GM12873 (cell line): ENCODE measurements around the gene BCL2L12.

Source experiments
- TF ChIP-seq, protein P1 (sequence below): IDR thresholded peaks from 2 replicates; pipeline ENCODE4 v1.5.1; 2012; ENCODE audit warnings: low read depth, mild to moderate bottlenecking, moderate library complexity, low read length, control low read depth; ENCODE audit not compliant: insufficient read depth; ENCODE audit errors: missing control alignments

BCL2L12 gene

DNA sequence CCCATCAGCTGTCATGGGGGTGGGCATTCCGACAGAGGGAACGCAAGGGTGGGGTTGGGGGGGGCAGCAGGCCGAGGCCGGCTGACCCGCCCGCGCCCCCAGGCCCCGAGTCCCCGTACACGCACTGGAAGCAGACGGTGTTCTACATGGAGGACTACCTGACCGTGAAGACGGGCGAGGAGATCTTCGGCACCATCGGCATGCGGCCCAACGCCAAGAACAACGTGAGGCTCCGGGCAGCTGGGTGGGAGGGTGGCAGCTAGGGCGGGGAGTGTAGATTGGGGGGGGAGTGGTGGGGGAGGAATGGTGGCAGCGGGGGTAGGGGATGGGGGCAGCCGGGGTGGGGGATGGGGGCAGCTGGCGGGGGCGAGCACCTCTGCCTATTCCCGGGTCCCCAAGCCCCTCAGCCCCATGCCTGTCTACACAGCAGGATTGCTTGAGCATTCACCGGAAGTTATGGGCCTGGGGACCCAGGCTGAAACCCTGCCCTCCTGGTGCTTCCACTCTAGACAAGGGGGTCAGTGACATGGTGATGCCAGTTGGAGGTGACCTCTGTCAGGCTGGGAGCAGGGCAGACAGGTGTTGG lies 20.9 kb downstream of the BCL2L12 start:
- TF ChIP-seq, protein P1, sequence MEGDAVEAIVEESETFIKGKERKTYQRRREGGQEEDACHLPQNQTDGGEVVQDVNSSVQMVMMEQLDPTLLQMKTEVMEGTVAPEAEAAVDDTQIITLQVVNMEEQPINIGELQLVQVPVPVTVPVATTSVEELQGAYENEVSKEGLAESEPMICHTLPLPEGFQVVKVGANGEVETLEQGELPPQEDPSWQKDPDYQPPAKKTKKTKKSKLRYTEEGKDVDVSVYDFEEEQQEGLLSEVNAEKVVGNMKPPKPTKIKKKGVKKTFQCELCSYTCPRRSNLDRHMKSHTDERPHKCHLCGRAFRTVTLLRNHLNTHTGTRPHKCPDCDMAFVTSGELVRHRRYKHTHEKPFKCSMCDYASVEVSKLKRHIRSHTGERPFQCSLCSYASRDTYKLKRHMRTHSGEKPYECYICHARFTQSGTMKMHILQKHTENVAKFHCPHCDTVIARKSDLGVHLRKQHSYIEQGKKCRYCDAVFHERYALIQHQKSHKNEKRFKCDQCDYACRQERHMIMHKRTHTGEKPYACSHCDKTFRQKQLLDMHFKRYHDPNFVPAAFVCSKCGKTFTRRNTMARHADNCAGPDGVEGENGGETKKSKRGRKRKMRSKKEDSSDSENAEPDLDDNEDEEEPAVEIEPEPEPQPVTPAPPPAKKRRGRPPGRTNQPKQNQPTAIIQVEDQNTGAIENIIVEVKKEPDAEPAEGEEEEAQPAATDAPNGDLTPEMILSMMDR = no peak

DNA sequence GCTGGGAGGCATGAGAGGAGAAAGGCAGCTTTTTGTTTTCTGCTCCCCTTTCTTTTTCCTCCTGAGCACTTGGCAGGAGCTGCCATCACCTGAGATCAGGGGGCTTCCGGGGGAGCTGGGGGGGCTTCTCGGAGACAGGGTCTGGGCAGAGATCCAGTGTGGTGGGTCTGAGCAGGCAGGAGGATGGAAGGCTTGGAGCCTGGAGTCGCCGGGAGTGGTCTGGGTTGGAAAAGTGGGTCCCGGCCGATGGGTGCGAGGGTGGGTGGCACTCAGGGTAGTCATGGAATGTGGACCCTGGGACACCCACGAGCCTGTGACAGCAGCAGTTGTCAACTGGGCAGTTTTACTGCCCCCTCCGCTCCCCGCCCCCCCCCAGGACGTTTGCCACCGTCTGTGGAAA lies 21.4 kb downstream of the BCL2L12 start:
- TF ChIP-seq, protein P1 = no peak

DNA sequence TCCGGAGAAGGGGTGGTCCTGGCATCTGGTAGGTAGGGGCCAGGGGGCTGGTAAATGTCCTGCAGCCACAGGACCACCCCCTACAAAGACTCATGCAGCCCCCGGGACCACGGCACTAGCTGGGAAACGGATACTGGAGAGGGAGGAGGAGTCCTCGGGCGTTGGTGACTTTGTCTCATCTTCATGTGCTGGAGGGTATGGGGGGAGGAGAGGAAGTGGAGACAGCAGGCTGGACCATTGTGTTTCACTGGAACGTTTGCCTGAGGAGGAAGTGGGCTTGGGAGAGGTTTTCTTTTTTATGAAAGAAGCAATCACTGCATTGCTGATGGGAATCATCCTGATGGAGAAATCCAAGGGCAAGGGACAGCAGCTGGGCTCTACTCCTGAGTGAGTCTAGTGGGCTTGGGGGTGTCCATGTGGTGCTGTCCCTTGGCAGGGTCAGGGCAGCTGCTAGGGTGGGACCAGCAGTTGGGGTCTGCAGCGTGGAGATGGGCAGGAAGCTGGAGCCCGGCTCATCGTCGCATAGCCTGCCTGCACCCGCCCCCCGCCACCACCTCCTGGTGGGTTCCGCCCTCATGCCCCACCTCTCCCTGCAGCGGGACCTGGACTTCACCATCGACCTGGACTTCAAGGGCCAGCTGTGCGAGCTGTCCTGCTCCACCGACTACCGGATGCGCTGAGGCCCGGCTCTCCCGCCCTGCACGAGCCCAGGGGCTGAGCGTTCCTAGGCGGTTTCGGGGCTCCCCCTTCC lies 22.0 kb downstream of the BCL2L12 start:
- TF ChIP-seq, protein P1 = no peak

DNA sequence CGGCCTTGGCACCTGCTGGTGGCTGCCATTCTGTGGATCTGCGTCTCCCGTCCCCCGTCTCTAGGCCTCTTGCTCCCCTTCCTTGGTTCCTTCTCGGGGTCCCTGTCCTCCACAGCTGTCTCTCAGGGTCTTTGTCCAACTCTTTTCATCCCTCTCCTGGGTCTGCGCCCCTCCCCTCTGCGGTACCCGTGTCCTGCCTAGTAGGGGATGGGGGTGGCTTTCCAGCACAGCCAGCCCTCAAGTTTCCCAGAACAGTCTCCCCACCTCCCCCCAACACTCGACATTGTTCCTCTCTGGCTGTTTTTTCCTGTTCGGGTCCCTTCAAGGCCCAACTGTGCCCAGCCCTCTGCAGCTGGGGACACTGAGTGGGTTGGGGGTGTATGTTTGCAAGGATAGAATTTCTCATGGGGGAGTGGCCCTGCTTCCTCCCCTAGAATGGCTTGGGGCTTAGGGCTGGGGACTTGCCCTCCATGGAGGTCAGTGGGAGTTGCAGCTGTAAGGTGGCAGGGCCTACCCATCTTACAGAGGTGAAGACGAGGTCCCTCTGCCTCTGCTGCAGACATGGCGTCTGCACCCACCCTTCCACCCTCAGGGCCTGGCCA lies 22.9 kb downstream of the BCL2L12 start:
- TF ChIP-seq, protein P1 = no peak

DNA sequence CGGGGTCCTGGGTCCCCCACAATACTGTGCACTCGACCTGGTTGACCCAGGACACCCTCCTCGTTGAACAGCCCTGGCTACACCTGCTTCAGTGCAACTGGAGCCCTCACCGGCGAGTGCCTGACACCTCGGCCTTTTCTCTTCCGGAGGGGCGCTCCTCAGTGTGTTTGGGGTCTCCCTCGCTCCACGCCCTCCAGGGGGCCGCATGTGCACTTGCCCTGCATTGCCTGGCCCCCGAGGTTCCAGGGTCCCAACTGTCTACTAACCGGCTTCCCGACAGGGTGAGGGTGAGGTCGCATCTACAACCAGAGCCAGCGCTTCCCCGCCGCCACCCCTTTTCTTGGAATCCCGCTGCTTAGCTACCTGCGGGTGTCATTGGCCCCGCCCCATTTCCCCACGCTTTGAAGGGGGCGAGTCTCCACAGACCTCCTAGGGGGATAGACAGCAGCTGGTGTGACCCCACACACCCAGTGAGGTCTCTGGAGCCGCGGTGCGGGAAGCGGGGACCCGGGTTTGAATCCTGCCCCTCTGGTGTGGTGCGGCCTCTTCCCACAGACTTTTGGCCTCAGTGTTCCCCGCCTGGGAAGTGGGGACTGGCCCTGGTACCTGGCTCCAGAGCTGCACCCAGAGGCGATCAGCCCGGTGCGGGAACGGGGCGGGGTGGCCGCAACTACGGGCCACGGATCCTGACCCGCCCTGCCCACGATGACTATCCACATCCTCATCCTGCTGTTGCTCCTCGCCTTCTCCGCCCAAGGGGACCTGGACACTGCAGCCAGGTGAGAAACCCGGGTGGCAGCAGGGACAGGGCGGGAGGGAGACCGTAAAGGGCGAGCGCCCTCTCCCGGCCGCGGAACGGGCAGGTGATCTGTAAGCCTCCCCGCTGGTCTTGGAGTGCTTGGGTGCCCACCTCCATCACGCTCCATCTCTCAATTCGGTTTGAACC lies 23.7 kb downstream of the BCL2L12 start, which contains the start of gene ADM5:
Gene ADM5 (plus strand): TSS at position 462 of the 946 bp plus-strand sequence. CDS start 244 bp downstream, at position 706.
- TF ChIP-seq, protein P1 = peak; percentile 26

DNA sequence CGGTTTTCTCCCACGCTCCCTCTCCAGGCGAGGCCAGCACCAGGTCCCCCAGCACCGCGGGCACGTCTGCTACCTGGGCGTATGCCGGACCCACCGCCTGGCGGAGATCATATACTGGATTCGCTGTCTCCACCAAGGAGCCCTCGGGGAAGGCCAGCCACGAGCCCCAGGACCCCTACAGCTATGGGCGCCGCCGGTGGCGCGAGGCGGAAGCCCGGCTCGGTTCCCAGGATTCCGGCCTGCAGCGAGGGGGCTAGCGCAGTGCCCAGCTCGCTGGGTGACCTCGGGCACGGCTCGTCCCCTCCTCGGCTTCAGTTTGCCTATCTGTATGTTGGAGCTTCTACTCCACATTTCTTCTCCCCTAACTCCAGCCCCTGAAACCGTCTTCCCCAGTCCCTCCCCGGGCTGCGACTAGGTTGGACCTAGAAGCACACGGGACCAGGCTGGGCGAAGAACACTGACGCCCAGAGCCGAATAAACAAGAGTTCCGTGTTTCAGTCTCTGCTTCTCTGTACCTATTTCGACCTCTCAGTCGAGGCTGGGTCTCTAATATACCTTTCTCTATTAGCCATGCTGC lies 24.4 kb downstream of the BCL2L12 start:
- TF ChIP-seq, protein P1 = no peak
